NB4 (cell line): Measurements from ENCODE around the gene LRRN4CL.
A peak's percentile ranks its signal among the peaks of the same experiment; 100 is the strongest.

Experiments
- DNase-seq: peaks from one replicate; pipeline ENCODE4 v3.0.0; 2010; ENCODE audit warnings: low read depth
- H3K4me3 ChIP-seq: one replicate; pipeline ENCODE4 v1.5.1; 2011; ENCODE audit warnings: mild to moderate bottlenecking, low read depth, low read length, moderate library complexity
- MYC ChIP-seq: IDR thresholded peaks from 2 replicates; pipeline ENCODE4 v1.6.1; 2011; ENCODE audit warnings: low read depth, low read length
- POLR2A ChIP-seq: IDR thresholded peaks from 2 replicates; pipeline ENCODE4 v1.6.1; 2011; ENCODE audit warnings: mild to moderate bottlenecking; ENCODE audit not compliant: insufficient read length; ENCODE audit errors: extremely low read depth
- TF ChIP-seq, protein P1 (sequence below): IDR thresholded peaks from one replicate; pipeline ENCODE4 v1.5.1; 2012; ENCODE audit warnings: low read depth, low read length
- TF ChIP-seq, protein P2 (sequence below): IDR thresholded peaks from 2 replicates; pipeline ENCODE4 v1.6.1; 2011; ENCODE audit warnings: low read depth, low read length

The LRRN4CL gene

DNA sequence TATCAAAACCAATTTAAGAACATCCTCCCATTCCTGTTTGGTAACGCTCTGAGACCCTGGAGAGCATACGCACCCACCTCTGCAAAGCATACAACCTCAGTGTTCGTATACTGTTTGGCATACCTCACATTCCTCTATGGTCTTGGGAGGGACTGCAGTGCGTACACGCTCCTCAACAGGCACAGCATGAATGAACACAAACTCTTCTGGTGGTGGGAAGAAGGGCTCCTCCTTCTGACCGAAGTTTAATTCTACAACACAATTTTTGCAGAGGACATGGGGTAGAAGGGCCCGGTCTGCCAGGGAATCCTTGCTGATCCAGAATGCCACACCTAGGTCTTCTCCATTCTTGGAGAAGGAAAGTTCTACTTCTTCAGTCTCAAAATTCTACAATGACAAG, 32.7 kb upstream of the LRRN4CL start:
- peak; percentile 56 for DNase-seq
- no peak overlapping the region for H3K4me3 ChIP-seq
- no peak for TF ChIP-seq MYC
- TF ChIP-seq, protein P1, sequence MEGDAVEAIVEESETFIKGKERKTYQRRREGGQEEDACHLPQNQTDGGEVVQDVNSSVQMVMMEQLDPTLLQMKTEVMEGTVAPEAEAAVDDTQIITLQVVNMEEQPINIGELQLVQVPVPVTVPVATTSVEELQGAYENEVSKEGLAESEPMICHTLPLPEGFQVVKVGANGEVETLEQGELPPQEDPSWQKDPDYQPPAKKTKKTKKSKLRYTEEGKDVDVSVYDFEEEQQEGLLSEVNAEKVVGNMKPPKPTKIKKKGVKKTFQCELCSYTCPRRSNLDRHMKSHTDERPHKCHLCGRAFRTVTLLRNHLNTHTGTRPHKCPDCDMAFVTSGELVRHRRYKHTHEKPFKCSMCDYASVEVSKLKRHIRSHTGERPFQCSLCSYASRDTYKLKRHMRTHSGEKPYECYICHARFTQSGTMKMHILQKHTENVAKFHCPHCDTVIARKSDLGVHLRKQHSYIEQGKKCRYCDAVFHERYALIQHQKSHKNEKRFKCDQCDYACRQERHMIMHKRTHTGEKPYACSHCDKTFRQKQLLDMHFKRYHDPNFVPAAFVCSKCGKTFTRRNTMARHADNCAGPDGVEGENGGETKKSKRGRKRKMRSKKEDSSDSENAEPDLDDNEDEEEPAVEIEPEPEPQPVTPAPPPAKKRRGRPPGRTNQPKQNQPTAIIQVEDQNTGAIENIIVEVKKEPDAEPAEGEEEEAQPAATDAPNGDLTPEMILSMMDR = peak; percentile 8

DNA sequence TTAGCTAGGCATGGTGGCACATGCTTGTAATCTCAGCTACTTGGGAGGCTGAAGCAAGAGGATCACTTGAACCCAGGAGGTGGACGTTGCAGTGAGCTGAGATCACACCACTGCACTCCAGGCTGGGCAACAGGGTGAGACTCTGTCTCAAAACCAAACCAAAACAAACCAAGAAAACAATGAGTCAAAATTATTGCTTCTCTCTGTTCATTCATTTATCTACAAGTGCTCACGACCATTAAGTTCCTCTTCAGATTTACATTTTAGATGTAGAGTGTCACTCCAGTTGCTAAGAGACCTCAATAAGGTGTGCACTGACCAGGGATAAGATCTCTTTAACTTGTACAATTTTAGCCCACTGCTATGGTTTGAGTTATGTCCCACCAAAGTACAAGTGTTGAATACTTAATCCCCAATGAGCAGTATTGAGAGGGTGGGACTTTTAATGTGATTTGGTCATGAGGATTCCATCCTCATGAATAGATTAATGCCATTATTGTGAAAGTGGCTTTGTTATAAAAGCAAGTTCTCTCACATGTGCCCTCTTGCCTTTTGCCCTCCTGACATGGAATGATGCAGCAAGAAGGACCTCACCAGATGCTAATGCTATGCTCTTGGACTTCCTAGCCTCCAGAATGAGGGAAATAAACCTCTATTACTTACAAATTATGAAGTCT, 30.1 kb upstream of the LRRN4CL start:
- TF ChIP-seq, protein P1 = no peak
- TF ChIP-seq, protein P2, sequence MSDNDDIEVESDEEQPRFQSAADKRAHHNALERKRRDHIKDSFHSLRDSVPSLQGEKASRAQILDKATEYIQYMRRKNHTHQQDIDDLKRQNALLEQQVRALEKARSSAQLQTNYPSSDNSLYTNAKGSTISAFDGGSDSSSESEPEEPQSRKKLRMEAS = no peak
- no peak for TF ChIP-seq MYC
- TF ChIP-seq POLR2A = no peak
- H3K4me3 ChIP-seq = no peak overlapping the region
- DNase-seq = no peak

DNA sequence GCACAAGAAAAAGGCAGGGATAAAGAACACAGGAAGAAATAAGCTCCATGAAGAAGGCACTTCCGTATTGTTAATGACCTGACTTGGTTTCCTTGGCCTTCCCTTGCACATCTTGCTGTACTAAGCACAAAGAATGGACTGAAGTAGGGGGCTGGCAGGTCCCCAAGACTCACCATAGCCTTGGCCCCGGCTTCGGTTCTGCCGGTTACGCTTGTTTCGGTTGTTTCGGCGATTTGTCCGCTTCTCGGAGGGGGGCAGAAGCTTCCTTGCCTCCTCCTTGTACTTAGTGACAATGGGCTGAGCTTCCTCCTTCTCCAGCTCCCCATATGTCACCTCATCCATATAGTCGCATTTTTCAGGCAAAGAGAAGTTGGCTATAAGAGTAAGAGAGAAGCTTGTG, 27.5 kb upstream of the LRRN4CL start:
- no peak overlapping the region for H3K4me3 ChIP-seq
- TF ChIP-seq POLR2A = no peak
- TF ChIP-seq, protein P1 = no peak
- TF ChIP-seq, protein P2 = no peak
- TF ChIP-seq MYC = no peak
- DNase-seq = no peak

DNA sequence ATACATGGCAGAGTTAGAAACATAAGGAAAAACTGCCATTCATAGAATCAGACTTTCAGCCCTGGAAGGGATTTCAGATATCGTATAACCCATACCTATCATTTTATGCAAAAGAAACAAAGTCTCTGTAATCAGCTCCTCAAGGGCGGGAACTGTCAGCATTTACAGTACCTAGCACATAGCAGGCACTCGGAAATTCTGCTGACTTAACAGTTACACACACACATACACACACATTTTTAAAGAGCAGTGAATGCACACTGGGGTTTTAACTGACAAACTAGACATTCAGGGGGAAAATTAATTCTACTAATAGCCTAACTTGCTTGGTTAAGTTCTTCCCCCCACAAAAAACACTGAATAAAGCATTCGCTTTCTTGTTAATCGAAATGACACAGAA, 26.9 kb upstream of the LRRN4CL start:
- TF ChIP-seq, protein P1 = no peak
- TF ChIP-seq POLR2A = no peak
- TF ChIP-seq MYC = no peak
- TF ChIP-seq, protein P2 = no peak
- DNase-seq = no peak
- H3K4me3 ChIP-seq = no peak overlapping the region

DNA sequence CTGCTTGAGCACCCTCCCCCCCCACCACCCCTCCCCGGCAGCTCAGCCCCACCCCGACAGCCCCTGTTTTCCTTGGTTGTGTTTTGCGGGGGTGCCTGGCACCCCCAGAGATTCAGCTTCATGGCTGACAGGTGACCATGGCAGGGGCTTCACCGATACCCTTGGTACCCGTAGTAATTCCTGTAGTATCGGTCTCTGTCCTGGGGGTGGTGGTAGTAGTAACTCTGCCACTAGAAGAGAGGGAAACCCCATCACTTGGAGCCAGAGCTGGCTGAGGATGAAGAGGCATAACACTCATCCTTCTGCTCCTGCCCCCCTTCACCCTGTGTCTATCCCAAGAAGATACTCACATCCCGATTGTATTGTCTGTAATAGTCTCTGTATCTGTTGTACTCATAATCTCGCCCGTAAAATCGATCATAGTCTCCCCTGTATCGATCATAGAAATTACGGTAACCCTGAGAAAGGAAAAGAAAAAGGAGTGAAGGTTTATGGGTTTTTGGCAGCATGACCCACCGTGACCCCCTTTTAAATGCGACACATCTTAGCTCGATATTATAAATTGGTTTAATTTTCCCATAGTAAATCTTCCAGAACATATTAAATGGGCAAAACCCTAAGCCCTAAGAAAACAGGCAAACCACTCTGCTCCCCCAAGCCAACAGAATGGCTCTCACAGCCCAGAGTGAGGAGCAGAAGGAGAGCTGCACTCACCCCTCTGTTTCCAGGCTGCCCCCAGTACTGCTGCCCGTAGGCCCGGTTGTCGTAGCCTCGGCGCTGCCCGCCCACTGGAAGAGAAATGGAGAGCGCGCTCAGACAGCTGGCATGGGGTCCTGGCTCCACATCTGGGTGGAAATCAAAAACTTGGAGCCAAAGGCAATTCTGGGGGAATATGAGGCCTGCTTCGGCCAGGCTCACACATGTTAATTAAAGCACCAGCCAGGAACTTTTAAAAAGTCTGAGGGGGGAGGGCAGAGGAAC, 26.1 kb upstream of the LRRN4CL start:
- H3K4me3 ChIP-seq = no peak overlapping the region
- TF ChIP-seq, protein P1 = no peak
- no peak for TF ChIP-seq POLR2A
- TF ChIP-seq MYC = no peak
- TF ChIP-seq, protein P2 = no peak
- no peak for DNase-seq
